ENCODE measurements around the gene PAPLN. TPM values are rescaled to one million over a fixed set of nuclear protein-coding genes. Genes with fewer than 3 reads are reported as not detected.
A peak's percentile ranks its signal among the peaks of the same experiment; 100 is the strongest.

PAPLN gene
- total and polyA plus RNA-seq, 5 donors from 2014 or later = 0.11 to 0.47 (median 0.36) TPM; not detected in 1

- Histone ChIP-seq H3K36me3 (ENCODE audit: control insufficient read depth, insufficient read depth, low read length) (no peaks in the 10 kb centered on the region), H3K4me1 (ENCODE audit: control insufficient read depth, insufficient read depth, low read length, poor library complexity, severe bottlenecking) (peaks cover 8% of the 10 kb centered on the region), H3K27me3 (ENCODE audit: control insufficient read depth, insufficient read depth, low read length) (peaks cover 3% of the 10 kb centered on the region), H3K9me3 (ENCODE audit: control insufficient read depth in 2 of 2, low read length in 2 of 2) (no peaks in the 10 kb centered on the region), H3K27ac (ENCODE audit: insufficient read depth, low read length, poor library complexity, severe bottlenecking) (no peak overlapping the region), H3K4me3 (ENCODE audit: low read depth, low read length) (no peak overlapping the region)
- ATAC-seq (ENCODE audit: low read depth in 2 of 2) (no peak), DNase-seq (no peak)
- Mint-ChIP-seq H3K27me3 (peaks cover 5% of the 10 kb centered on the region), H3K27ac (no peak overlapping the region), H3K36me3 (no peaks in the 10 kb centered on the region), H3K4me3 (peak overlapping the region in 1 of 4 donors; percentile 56), H3K9me3 (peaks cover 0 to 1% (median 0%) of the 10 kb centered on the region in 7 donors), H3K4me1 (peaks cover 0 to 16% (median 6%) of the 10 kb centered on the region in 4 donors)
These were observed 29.0 kb downstream of the PAPLN start for GRCh38 chr14:73266317-73266716.

DNA sequence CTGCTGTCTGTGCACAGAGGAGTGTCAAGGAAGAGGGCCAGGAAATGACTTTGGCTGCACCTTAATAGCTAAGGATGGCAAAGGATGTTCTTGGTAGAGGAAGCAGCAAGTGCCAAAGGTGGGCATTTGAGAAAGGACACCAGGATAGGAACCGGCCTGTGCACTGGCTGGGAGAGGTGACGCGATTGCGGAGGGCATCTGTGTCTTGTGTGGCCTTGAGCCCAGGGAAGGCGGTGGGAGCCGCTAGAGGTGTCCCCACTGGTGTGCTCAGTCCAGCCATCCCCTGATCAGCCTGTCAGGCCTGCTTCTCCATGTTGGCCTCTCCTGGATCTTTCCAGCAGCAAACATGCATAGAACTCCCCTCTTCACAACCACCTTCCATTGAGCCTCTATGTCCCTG, 30.2 kb downstream of the PAPLN start:
- peaks cover 8% of the 10 kb centered on the region for H3K4me1 ChIP-seq (ENCODE audit: control insufficient read depth, insufficient read depth, low read length, poor library complexity, severe bottlenecking)
- no peak for DNase-seq
- peaks cover 3% of the 10 kb centered on the region for H3K27me3 ChIP-seq (ENCODE audit: control insufficient read depth, insufficient read depth, low read length)
- Mint-ChIP-seq H3K36me3 (no peaks in the 10 kb centered on the region), H3K27ac (no peak overlapping the region), H3K9me3 (peaks cover 0 to 1% (median 0%) of the 10 kb centered on the region in 7 donors), H3K4me1 (peaks cover 0 to 16% (median 6%) of the 10 kb centered on the region in 4 donors), H3K4me3 (no peak overlapping the region), H3K27me3 (peaks cover 5% of the 10 kb centered on the region)
- no peak for ATAC-seq (ENCODE audit: low read depth in 2 of 2)
- no peak overlapping the region for H3K4me3 ChIP-seq (ENCODE audit: low read depth, low read length)
- H3K36me3 ChIP-seq (ENCODE audit: control insufficient read depth, insufficient read depth, low read length) = no peaks in the 10 kb centered on the region
- H3K27ac ChIP-seq (ENCODE audit: insufficient read depth, low read length, poor library complexity, severe bottlenecking) = no peak overlapping the region
- no peaks in the 10 kb centered on the region for H3K9me3 ChIP-seq (ENCODE audit: control insufficient read depth in 2 of 2, low read length in 2 of 2)

GRCh38 chr14:73269729-73270531, 32.6 kb downstream of the PAPLN start:
- H3K9me3 Mint-ChIP-seq = no peaks in the 10 kb centered on the region
- Histone ChIP-seq H3K36me3 (ENCODE audit: control insufficient read depth, insufficient read depth, low read length) (peaks cover 6% of the 10 kb centered on the region), H3K27me3 (ENCODE audit: control insufficient read depth, insufficient read depth, low read length) (peaks cover 3% of the 10 kb centered on the region), H3K9me3 (ENCODE audit: control insufficient read depth in 2 of 2, low read length in 2 of 2) (no peaks in the 10 kb centered on the region), H3K4me3 (ENCODE audit: low read depth, low read length) (no peak overlapping the region), H3K27ac (ENCODE audit: insufficient read depth, low read length, poor library complexity, severe bottlenecking) (no peak overlapping the region), H3K4me1 (ENCODE audit: control insufficient read depth, insufficient read depth, low read length, poor library complexity, severe bottlenecking) (peaks cover 8% of the 10 kb centered on the region)
- H3K36me3 Mint-ChIP-seq = peaks cover 9% of the 10 kb centered on the region
- DNase-seq (no peak), ATAC-seq (ENCODE audit: low read depth in 2 of 2) (peak in 1 of 2 donors; percentile 41)
- H3K27ac Mint-ChIP-seq = peak overlapping the region in 2 of 3 donors; percentile 12 to 45
- H3K4me3 Mint-ChIP-seq = peak overlapping the region in 3 of 4 donors; percentile 45 to 79 (median 58)
- H3K27me3 Mint-ChIP-seq = peaks cover 5% of the 10 kb centered on the region
- H3K4me1 Mint-ChIP-seq = peaks cover 0 to 16% (median 6%) of the 10 kb centered on the region in 4 donors

- H3K9me3 Mint-ChIP-seq = no peaks in the 10 kb centered on the region
- peaks cover 28% of the 10 kb centered on the region for H3K36me3 ChIP-seq (ENCODE audit: control insufficient read depth, insufficient read depth, low read length)
- H3K27ac Mint-ChIP-seq = no peak overlapping the region
- peaks cover 5% of the 10 kb centered on the region for H3K27me3 Mint-ChIP-seq
- H3K4me3 ChIP-seq (ENCODE audit: low read depth, low read length) = no peak overlapping the region
- peaks cover 3% of the 10 kb centered on the region for H3K27me3 ChIP-seq (ENCODE audit: control insufficient read depth, insufficient read depth, low read length)
- no peaks in the 10 kb centered on the region for H3K9me3 ChIP-seq (ENCODE audit: control insufficient read depth in 2 of 2, low read length in 2 of 2)
- H3K4me3 Mint-ChIP-seq = no peak overlapping the region
- ATAC-seq (ENCODE audit: low read depth in 2 of 2) = no peak
- H3K36me3 Mint-ChIP-seq = peaks cover 24% of the 10 kb centered on the region
- H3K4me1 ChIP-seq (ENCODE audit: control insufficient read depth, insufficient read depth, low read length, poor library complexity, severe bottlenecking) = peaks cover 8% of the 10 kb centered on the region
- H3K27ac ChIP-seq (ENCODE audit: insufficient read depth, low read length, poor library complexity, severe bottlenecking) = no peak overlapping the region
- DNase-seq = no peak
- peaks cover 0 to 16% (median 6%) of the 10 kb centered on the region in 4 donors for H3K4me1 Mint-ChIP-seq
These were observed 35.1 kb downstream of the PAPLN start for GRCh38 chr14:73272393-73272792.

DNA sequence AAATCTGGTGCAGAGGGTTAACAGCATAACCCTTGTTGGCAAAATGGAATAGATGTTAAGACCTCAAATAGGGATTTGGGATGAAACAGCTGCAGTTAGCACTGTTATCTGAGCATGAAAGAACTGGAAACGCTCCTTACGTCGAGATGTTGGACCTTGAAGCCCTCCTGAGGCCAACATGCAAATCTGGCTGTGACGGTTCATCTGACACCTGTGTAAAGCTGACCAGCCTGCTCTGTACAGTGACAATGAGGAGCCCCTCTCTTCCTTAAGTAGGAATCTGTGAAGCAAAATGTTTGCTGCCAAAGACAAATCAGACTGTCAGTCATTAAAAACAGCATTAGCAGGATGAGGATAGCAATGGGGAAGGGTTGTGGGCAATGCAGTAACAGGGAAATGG, 36.5 kb downstream of the PAPLN start:
- H3K27me3 ChIP-seq (ENCODE audit: control insufficient read depth, insufficient read depth, low read length) = peaks cover 3% of the 10 kb centered on the region
- no peak overlapping the region for H3K4me3 ChIP-seq (ENCODE audit: low read depth, low read length)
- H3K9me3 ChIP-seq (ENCODE audit: control insufficient read depth in 2 of 2, low read length in 2 of 2) = no peaks in the 10 kb centered on the region
- Mint-ChIP-seq H3K4me3 (no peak overlapping the region), H3K27me3 (peaks cover 5% of the 10 kb centered on the region), H3K36me3 (peaks cover 25% of the 10 kb centered on the region), H3K9me3 (no peaks in the 10 kb centered on the region), H3K27ac (no peak overlapping the region), H3K4me1 (peaks cover 0 to 16% (median 6%) of the 10 kb centered on the region in 4 donors)
- peaks cover 8% of the 10 kb centered on the region for H3K4me1 ChIP-seq (ENCODE audit: control insufficient read depth, insufficient read depth, low read length, poor library complexity, severe bottlenecking)
- DNase-seq (no peak), ATAC-seq (ENCODE audit: low read depth in 2 of 2) (no peak)
- H3K27ac ChIP-seq (ENCODE audit: insufficient read depth, low read length, poor library complexity, severe bottlenecking) = no peak overlapping the region
- H3K36me3 ChIP-seq (ENCODE audit: control insufficient read depth, insufficient read depth, low read length) = peaks cover 33% of the 10 kb centered on the region

DNA sequence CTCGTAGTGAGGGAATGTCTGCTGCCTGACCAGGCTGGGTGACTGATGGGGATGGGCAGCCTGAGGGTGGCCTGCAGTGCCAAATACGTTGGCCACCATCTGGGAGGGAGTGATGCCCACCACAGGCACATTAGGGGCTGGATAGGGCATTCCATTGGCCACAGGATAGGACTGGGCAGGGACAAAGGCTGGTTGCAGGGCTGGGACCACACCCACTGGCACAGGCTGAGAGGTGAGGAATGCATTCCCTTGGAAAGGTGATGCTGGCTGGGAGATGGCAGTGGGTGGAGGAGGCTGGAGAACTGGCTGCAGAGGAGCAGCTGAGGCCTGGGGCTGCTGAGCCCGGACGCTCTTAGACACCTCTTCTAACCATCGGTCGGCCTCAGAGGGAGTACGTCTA, 39.5 kb downstream of the PAPLN start:
- H3K27ac Mint-ChIP-seq = no peak overlapping the region
- no peak overlapping the region for H3K4me3 Mint-ChIP-seq
- DNase-seq (no peak), ATAC-seq (ENCODE audit: low read depth in 2 of 2) (no peak)
- H3K9me3 Mint-ChIP-seq = no peaks in the 10 kb centered on the region
- peaks cover 45% of the 10 kb centered on the region for H3K36me3 Mint-ChIP-seq
- no peak overlapping the region for H3K27ac ChIP-seq (ENCODE audit: insufficient read depth, low read length, poor library complexity, severe bottlenecking)
- peaks cover 52% of the 10 kb centered on the region for H3K36me3 ChIP-seq (ENCODE audit: control insufficient read depth, insufficient read depth, low read length)
- no peaks in the 10 kb centered on the region for H3K27me3 Mint-ChIP-seq
- H3K4me1 ChIP-seq (ENCODE audit: control insufficient read depth, insufficient read depth, low read length, poor library complexity, severe bottlenecking) = no peaks in the 10 kb centered on the region
- no peaks in the 10 kb centered on the region for H3K9me3 ChIP-seq (ENCODE audit: control insufficient read depth in 2 of 2, low read length in 2 of 2)
- no peak overlapping the region for H3K4me3 ChIP-seq (ENCODE audit: low read depth, low read length)
- H3K27me3 ChIP-seq (ENCODE audit: control insufficient read depth, insufficient read depth, low read length) = no peaks in the 10 kb centered on the region
- H3K4me1 Mint-ChIP-seq = no peaks in the 10 kb centered on the region

DNA sequence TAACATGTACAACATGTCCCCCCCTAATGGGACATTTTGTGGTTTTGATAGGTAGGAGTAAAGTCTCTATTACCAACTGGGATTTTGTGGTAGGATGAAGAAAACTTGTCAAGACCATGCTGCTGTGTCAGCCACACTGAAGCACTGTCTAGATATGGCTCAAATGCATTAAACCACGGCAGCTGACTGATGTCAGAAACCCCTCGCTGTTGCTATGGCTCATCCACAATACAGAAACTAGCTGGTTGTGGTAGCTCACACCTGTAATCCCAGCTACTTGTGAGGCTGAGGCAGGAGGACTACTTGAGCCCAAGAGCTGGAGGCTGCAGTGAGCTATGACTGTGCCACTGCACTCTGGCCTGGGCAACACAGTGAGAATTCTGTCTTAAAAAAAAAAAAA, 40.1 kb downstream of the PAPLN start:
- H3K27me3 ChIP-seq (ENCODE audit: control insufficient read depth, insufficient read depth, low read length) = no peaks in the 10 kb centered on the region
- ATAC-seq (ENCODE audit: low read depth in 2 of 2) (no peak), DNase-seq (no peak)
- no peak overlapping the region for H3K27ac ChIP-seq (ENCODE audit: insufficient read depth, low read length, poor library complexity, severe bottlenecking)
- H3K4me1 ChIP-seq (ENCODE audit: control insufficient read depth, insufficient read depth, low read length, poor library complexity, severe bottlenecking) = no peaks in the 10 kb centered on the region
- Mint-ChIP-seq H3K4me1 (no peaks in the 10 kb centered on the region), H3K27ac (no peak overlapping the region), H3K9me3 (no peaks in the 10 kb centered on the region), H3K27me3 (no peaks in the 10 kb centered on the region), H3K36me3 (peaks cover 51% of the 10 kb centered on the region), H3K4me3 (no peak overlapping the region)
- peaks cover 57% of the 10 kb centered on the region for H3K36me3 ChIP-seq (ENCODE audit: control insufficient read depth, insufficient read depth, low read length)
- H3K9me3 ChIP-seq (ENCODE audit: control insufficient read depth in 2 of 2, low read length in 2 of 2) = no peaks in the 10 kb centered on the region
- no peak overlapping the region for H3K4me3 ChIP-seq (ENCODE audit: low read depth, low read length)

DNA sequence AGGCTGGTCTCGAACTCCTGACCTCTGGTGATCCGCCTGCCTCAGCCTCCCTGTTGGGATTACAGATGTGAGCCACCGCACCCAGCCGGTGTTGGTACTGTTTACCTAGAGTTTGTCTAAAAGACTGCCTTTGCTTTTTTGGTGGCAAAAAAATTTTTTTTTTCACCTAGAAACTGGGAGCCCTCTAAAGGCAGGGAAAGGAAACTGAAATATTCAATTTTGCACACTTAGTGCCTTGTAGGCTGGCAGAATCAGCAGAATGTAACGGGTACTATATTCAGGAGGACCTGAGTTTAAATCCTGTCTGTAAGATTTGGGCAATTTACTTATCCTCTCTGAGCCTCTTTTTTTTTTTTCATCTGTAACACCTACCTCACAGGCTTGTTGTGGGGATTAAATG, 43.6 kb downstream of the PAPLN start:
- Mint-ChIP-seq H3K4me1 (peaks cover 0 to 3% (median 0%) of the 10 kb centered on the region in 4 donors), H3K27me3 (no peaks in the 10 kb centered on the region)
- ATAC-seq (ENCODE audit: low read depth in 2 of 2) = no peak

More for the DNA sequence above, 43.6 kb downstream of the PAPLN start:
- H3K27ac Mint-ChIP-seq = no peak overlapping the region
- H3K36me3 Mint-ChIP-seq = peaks cover 58% of the 10 kb centered on the region
- Histone ChIP-seq H3K9me3 (ENCODE audit: control insufficient read depth in 2 of 2, low read length in 2 of 2) (no peaks in the 10 kb centered on the region), H3K4me1 (ENCODE audit: control insufficient read depth, insufficient read depth, low read length, poor library complexity, severe bottlenecking) (no peaks in the 10 kb centered on the region), H3K36me3 (ENCODE audit: control insufficient read depth, insufficient read depth, low read length) (peaks cover 69% of the 10 kb centered on the region), H3K4me3 (ENCODE audit: low read depth, low read length) (no peak overlapping the region), H3K27me3 (ENCODE audit: control insufficient read depth, insufficient read depth, low read length) (no peaks in the 10 kb centered on the region), H3K27ac (ENCODE audit: insufficient read depth, low read length, poor library complexity, severe bottlenecking) (no peak overlapping the region)
- no peak overlapping the region for H3K4me3 Mint-ChIP-seq
- no peak for DNase-seq
- H3K9me3 Mint-ChIP-seq = no peaks in the 10 kb centered on the region

Data from CD4-positive, CD25-positive, alpha-beta regulatory T cell (primary cell).